ENCODE data around the gene FBXW12. TPM values are rescaled to one million over a fixed set of nuclear protein-coding genes. Genes with fewer than 3 reads are reported as not detected.

The FBXW12 gene
- total and polyA plus RNA-seq, 4 donors, result not detected

DNA sequence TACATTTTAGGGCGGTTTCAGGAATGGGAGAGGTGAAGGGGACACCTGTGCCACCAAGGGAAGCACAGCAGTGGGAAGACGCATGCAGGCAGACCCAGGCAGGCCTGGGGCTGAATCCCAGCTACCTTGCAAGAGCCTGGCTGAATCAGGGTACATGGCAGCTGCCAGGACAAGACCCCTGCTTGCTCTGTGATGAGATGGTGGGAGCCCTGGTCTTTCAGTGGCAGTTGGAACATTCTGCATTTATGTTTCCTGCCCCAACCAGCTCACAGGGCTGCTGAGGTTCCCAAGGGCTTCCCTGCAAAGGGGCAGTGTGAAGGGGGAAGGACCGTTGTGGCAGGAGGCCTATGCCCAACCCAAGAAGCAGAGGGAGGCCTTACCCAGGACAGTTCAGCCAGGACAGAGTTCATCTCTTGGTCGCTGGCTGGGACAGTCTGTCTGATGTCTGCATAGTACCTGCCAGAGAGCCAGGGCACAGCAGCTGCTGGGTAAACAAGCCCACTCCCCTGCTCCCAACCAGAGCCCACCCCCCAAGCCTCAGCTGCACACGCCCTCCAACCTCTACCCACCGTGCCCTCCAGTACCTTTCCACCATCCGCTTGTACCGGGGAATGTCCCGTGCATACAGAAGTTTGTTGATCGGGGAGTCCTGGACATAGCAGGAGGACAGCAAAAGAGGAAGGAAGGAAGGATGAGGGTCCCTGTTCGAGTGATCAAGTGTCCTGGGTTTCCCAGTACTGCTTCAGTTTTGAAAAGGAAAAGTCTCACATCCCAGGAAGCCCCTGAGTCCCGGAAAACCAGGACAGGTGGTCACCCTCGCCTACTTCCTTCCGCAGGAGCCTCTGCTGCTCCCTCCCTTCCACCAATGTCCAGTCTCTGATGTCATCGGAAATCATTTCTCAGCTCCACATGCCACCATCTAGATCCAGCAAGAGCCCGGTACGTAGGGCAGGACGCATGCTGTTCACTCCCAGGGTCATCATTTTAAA lies 34.7 kb downstream of the FBXW12 start:
- H3K36me3 ChIP-seq (ENCODE audit: control insufficient read depth in 4 of 4, insufficient read depth in 3 of 4, low read depth in 1 of 4, low read length in 3 of 4), result peaks cover 32 to 89% (median 48%) of the 10 kb centered on the region in 4 donors

DNA sequence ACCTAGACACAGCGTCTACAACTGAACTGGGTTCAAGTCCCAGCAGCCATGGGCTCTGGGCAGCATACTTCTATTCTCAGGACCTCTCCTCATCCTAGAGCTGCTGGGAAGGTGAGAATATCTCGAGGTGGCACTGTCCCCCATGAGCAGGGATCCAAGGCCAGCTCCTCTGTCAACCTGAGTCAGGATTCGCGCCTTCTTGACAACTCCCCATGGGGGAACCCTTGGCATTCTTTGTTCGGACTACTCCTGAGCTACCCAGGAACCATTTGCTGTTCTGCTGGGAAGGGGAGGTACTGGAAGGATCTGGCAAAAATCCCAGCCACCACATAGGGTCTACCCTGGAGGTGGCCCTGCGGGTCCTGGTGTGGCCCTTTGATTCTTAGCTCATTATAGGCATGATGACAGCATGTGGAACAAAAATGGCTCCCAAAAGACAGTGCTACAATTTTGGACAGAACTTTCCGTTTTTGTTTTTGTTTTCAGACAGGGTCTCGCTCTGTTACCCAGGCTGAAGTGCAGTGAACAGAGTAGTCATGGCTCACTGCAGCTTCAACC lies 35.6 kb downstream of the FBXW12 start:
- Histone ChIP-seq H3K36me3 (ENCODE audit: control insufficient read depth in 4 of 4, insufficient read depth in 3 of 4, low read depth in 1 of 4, low read length in 3 of 4) (peaks cover 32 to 97% (median 48%) of the 10 kb centered on the region in 4 donors), H3K9ac (ENCODE audit: low read depth in 1 of 2, low read length in 2 of 2) (no peak overlapping the region), H3K4me1 (ENCODE audit: control insufficient read depth in 4 of 4, insufficient read depth in 4 of 4, low read length in 3 of 4) (no peaks in the 10 kb centered on the region), H3K27ac (ENCODE audit: low read depth in 1 of 2, low read length in 2 of 2) (no peak overlapping the region), H3K27me3 (ENCODE audit: control insufficient read depth in 4 of 4, insufficient read depth in 4 of 4, low read length in 3 of 4) (no peaks in the 10 kb centered on the region), H3K9me3 (ENCODE audit: control insufficient read depth in 4 of 4, low read length in 3 of 4) (no peaks in the 10 kb centered on the region), H3K4me3 (ENCODE audit: low read depth in 1 of 3, low read length in 3 of 3) (no peak overlapping the region)
- WGBS, result 87% methylated on average over 8 of the region's 8 CpGs
- no peak for DNase-seq (ENCODE audit: low spot score)
- no peak for TF ChIP-seq EGR1 (IDR thresholded peaks at IDR 0.05; ENCODE audit: low read depth in 2 of 2)

More for the DNA sequence above, 34.7 kb downstream of the FBXW12 start:
- Histone ChIP-seq H3K4me3 (ENCODE audit: low read depth in 1 of 3, low read length in 3 of 3) (no peak overlapping the region), H3K9ac (ENCODE audit: low read depth in 1 of 2, low read length in 2 of 2) (no peak overlapping the region), H3K27ac (ENCODE audit: low read depth in 1 of 2, low read length in 2 of 2) (no peak overlapping the region), H3K27me3 (ENCODE audit: control insufficient read depth in 4 of 4, insufficient read depth in 4 of 4, low read length in 3 of 4) (no peaks in the 10 kb centered on the region), H3K9me3 (ENCODE audit: control insufficient read depth in 4 of 4, low read length in 3 of 4) (no peaks in the 10 kb centered on the region), H3K4me1 (ENCODE audit: control insufficient read depth in 4 of 4, insufficient read depth in 4 of 4, low read length in 3 of 4) (no peaks in the 10 kb centered on the region)
- no peak for DNase-seq (ENCODE audit: low spot score)
- 84% methylated on average over 18 of the region's 18 CpGs for WGBS
- TF ChIP-seq YY1 (IDR thresholded peaks at IDR 0.05) (no peak), JUND (IDR thresholded peaks at IDR 0.05) (no peak), HNF4A (conservative IDR thresholded peaks at IDR 0.05) (no peak), RXRA (IDR thresholded peaks at IDR 0.05) (no peak), RAD21 (IDR thresholded peaks at IDR 0.05) (no peak), FOXA1 (IDR thresholded peaks at IDR 0.05) (no peak), GABPA (IDR thresholded peaks at IDR 0.05 in 1 of 2, conservative IDR thresholded peaks at IDR 0.05 in 1 of 2) (no peak), TAF1 (conservative IDR thresholded peaks at IDR 0.05) (no peak)
- TF ChIP-seq, protein P1, sequence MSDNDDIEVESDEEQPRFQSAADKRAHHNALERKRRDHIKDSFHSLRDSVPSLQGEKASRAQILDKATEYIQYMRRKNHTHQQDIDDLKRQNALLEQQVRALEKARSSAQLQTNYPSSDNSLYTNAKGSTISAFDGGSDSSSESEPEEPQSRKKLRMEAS (IDR thresholded peaks at IDR 0.05), result no peak
- TF ChIP-seq, protein P2, sequence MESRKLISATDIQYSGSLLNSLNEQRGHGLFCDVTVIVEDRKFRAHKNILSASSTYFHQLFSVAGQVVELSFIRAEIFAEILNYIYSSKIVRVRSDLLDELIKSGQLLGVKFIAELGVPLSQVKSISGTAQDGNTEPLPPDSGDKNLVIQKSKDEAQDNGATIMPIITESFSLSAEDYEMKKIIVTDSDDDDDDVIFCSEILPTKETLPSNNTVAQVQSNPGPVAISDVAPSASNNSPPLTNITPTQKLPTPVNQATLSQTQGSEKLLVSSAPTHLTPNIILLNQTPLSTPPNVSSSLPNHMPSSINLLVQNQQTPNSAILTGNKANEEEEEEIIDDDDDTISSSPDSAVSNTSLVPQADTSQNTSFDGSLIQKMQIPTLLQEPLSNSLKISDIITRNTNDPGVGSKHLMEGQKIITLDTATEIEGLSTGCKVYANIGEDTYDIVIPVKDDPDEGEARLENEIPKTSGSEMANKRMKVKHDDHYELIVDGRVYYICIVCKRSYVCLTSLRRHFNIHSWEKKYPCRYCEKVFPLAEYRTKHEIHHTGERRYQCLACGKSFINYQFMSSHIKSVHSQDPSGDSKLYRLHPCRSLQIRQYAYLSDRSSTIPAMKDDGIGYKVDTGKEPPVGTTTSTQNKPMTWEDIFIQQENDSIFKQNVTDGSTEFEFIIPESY (IDR thresholded peaks at IDR 0.05), result no peak

DNA sequence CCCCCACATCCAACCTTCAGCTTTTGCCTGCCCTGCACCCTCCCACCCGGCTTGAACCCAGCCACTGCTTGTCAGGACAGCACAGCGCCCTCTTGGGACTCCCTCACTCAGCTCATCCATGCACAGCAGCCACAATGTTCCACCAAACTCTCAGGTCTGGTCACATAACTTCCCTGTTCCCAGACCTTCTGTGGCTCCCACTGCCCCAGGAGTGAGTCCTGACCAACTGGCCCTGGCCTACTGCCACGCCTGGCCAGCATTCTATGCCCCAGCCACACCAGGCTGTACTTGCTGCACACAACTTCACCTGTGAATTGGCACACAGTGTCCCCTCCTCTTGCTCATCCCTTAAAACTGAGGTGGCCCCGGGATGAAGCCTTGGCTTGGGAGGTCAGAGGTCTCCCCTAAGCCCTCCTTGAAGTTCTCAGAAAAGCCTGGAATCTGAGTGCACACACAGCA lies 36.8 kb downstream of the FBXW12 start:
- 87% methylated on average over 4 of the region's 4 CpGs for WGBS
- no peak for TF ChIP-seq NR2F2 (IDR thresholded peaks at IDR 0.05)
- TF ChIP-seq HNF4A (conservative IDR thresholded peaks at IDR 0.05), result no peak
- TF ChIP-seq, protein P3, sequence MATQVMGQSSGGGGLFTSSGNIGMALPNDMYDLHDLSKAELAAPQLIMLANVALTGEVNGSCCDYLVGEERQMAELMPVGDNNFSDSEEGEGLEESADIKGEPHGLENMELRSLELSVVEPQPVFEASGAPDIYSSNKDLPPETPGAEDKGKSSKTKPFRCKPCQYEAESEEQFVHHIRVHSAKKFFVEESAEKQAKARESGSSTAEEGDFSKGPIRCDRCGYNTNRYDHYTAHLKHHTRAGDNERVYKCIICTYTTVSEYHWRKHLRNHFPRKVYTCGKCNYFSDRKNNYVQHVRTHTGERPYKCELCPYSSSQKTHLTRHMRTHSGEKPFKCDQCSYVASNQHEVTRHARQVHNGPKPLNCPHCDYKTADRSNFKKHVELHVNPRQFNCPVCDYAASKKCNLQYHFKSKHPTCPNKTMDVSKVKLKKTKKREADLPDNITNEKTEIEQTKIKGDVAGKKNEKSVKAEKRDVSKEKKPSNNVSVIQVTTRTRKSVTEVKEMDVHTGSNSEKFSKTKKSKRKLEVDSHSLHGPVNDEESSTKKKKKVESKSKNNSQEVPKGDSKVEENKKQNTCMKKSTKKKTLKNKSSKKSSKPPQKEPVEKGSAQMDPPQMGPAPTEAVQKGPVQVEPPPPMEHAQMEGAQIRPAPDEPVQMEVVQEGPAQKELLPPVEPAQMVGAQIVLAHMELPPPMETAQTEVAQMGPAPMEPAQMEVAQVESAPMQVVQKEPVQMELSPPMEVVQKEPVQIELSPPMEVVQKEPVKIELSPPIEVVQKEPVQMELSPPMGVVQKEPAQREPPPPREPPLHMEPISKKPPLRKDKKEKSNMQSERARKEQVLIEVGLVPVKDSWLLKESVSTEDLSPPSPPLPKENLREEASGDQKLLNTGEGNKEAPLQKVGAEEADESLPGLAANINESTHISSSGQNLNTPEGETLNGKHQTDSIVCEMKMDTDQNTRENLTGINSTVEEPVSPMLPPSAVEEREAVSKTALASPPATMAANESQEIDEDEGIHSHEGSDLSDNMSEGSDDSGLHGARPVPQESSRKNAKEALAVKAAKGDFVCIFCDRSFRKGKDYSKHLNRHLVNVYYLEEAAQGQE (IDR thresholded peaks at IDR 0.05), result no peak
- no peak for TF ChIP-seq HNF4G (IDR thresholded peaks at IDR 0.05)
- TF ChIP-seq, protein P1 (IDR thresholded peaks at IDR 0.05), result no peak
- TF ChIP-seq, protein P2 (IDR thresholded peaks at IDR 0.05), result no peak
- TF ChIP-seq SP1 (IDR thresholded peaks at IDR 0.05), result no peak
- TF ChIP-seq, protein P4, sequence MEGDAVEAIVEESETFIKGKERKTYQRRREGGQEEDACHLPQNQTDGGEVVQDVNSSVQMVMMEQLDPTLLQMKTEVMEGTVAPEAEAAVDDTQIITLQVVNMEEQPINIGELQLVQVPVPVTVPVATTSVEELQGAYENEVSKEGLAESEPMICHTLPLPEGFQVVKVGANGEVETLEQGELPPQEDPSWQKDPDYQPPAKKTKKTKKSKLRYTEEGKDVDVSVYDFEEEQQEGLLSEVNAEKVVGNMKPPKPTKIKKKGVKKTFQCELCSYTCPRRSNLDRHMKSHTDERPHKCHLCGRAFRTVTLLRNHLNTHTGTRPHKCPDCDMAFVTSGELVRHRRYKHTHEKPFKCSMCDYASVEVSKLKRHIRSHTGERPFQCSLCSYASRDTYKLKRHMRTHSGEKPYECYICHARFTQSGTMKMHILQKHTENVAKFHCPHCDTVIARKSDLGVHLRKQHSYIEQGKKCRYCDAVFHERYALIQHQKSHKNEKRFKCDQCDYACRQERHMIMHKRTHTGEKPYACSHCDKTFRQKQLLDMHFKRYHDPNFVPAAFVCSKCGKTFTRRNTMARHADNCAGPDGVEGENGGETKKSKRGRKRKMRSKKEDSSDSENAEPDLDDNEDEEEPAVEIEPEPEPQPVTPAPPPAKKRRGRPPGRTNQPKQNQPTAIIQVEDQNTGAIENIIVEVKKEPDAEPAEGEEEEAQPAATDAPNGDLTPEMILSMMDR (IDR thresholded peaks at IDR 0.05; ENCODE audit: low read depth, low read length, missing input control), result no peak

More for the DNA sequence above, 36.8 kb downstream of the FBXW12 start:
- peaks cover 31 to 97% (median 47%) of the 10 kb centered on the region in 4 donors for H3K36me3 ChIP-seq (ENCODE audit: control insufficient read depth in 4 of 4, insufficient read depth in 3 of 4, low read depth in 1 of 4, low read length in 3 of 4)
- H3K9ac ChIP-seq (ENCODE audit: low read depth in 1 of 2, low read length in 2 of 2), result no peak overlapping the region
- H3K4me1 ChIP-seq (ENCODE audit: control insufficient read depth in 4 of 4, insufficient read depth in 4 of 4, low read length in 3 of 4), result no peaks in the 10 kb centered on the region
- no peaks in the 10 kb centered on the region for H3K27me3 ChIP-seq (ENCODE audit: control insufficient read depth in 4 of 4, insufficient read depth in 4 of 4, low read length in 3 of 4)
- no peak overlapping the region for H3K4me3 ChIP-seq (ENCODE audit: low read depth in 1 of 3, low read length in 3 of 3)
- H3K27ac ChIP-seq (ENCODE audit: low read depth in 1 of 2, low read length in 2 of 2), result no peak overlapping the region
- DNase-seq (ENCODE audit: low spot score), result no peak
- H3K9me3 ChIP-seq (ENCODE audit: control insufficient read depth in 4 of 4, low read length in 3 of 4), result no peaks in the 10 kb centered on the region
